H1 (cell line): Measurements from ENCODE around the gene GABRD.

Experiments used
- CEBPB ChIP-seq: IDR thresholded peaks from 2 replicates; pipeline ENCODE4 v1.6.1; 2012; ENCODE audit warnings: low read depth, low read length
- EP300 ChIP-seq, 2 experiments: IDR thresholded peaks; 1 replicate in 1 of 2; 2 replicates in 1 of 2; pipeline ENCODE4 v1.6.1; 2011 to 2012; ENCODE audit warnings: low read depth in 2 of 2, low read length in 2 of 2, mild to moderate bottlenecking in 2 of 2, borderline replicate concordance in 1 of 2, inconsistent platforms in 1 of 2, moderate library complexity in 1 of 2
- GABPA ChIP-seq: IDR thresholded peaks from 2 replicates; pipeline ENCODE4 v1.6.1; 2011; ENCODE audit warnings: mild to moderate bottlenecking, low read length, moderate library complexity, borderline replicate concordance; ENCODE audit not compliant: insufficient read depth
- KDM4A ChIP-seq: IDR thresholded peaks from one replicate; pipeline ENCODE4 v1.7.1; 2012; ENCODE audit warnings: low read depth, mild to moderate bottlenecking, moderate library complexity, low read length, inconsistent platforms; ENCODE audit not compliant: severe bottlenecking
- PHF8 ChIP-seq: fragments of 200-600 bp; sonication (generic); conservative IDR thresholded peaks from 2 replicates; pipeline ENCODE4 v1.7.1; 2012; ENCODE audit warnings: low read depth, mild to moderate bottlenecking, inconsistent platforms, low read length, moderate library complexity
- POLR2A ChIP-seq, 2 experiments: IDR thresholded peaks; 1 replicate in 1 of 2; 2 replicates in 1 of 2; pipeline ENCODE4 v1.6.1; 2011; ENCODE audit warnings: low read depth in 2 of 2, low read length in 2 of 2, mild to moderate bottlenecking in 2 of 2; ENCODE audit errors: control extremely low read depth in 1 of 2
- POLR2AphosphoS5 ChIP-seq: IDR thresholded peaks from 2 replicates; pipeline ENCODE4 v1.6.1; 2011; ENCODE audit warnings: low read depth, low read length
- RFX5 ChIP-seq: IDR thresholded peaks from 2 replicates; pipeline ENCODE4 v1.6.1; 2011; ENCODE audit warnings: low read depth, low read length, improper control_type of control experiment, borderline replicate concordance
- RNF2 ChIP-seq: fragments of 200-900, 300-1000 bp; sonication (generic); IDR thresholded peaks from 2 replicates; pipeline ENCODE4 v1.7.1; 2016; ENCODE audit warnings: borderline replicate concordance, low read depth, mild to moderate bottlenecking, antibody characterized with exemption, low read length; ENCODE audit not compliant: poor library complexity, severe bottlenecking; ENCODE audit errors: missing control alignments
- SIN3A ChIP-seq, 2 experiments: IDR thresholded peaks in 1 of 2; conservative IDR thresholded peaks in 1 of 2; 2 replicates each; pipeline ENCODE4 v1.6.1; 2011 to 2012; ENCODE audit warnings: low read length in 2 of 2, improper control_type of control experiment in 1 of 2, low read depth in 1 of 2, mild to moderate bottlenecking in 1 of 2
- TEAD4 ChIP-seq: IDR thresholded peaks from 2 replicates; pipeline ENCODE4 v1.6.1; 2012; ENCODE audit warnings: low read depth, low read length, inconsistent platforms, mixed read lengths
- YY1 ChIP-seq: IDR thresholded peaks from 2 replicates; pipeline ENCODE4 v1.6.1; 2011; ENCODE audit warnings: low read depth, mild to moderate bottlenecking, low read length
- TF ChIP-seq, protein P1 (sequence below), 3 experiments: IDR thresholded peaks; 1 replicate in 2 of 3; 2 replicates in 1 of 3; pipeline versions ENCODE4 v1.5.1 to v1.6.1; 2011; ENCODE audit warnings: low read length in 3 of 3, mild to moderate bottlenecking in 3 of 3, inconsistent platforms in 2 of 3, low read depth in 1 of 3, moderate library complexity in 1 of 3; ENCODE audit not compliant: insufficient read depth in 1 of 3; ENCODE audit errors: control extremely low read depth in 1 of 3

DNA sequence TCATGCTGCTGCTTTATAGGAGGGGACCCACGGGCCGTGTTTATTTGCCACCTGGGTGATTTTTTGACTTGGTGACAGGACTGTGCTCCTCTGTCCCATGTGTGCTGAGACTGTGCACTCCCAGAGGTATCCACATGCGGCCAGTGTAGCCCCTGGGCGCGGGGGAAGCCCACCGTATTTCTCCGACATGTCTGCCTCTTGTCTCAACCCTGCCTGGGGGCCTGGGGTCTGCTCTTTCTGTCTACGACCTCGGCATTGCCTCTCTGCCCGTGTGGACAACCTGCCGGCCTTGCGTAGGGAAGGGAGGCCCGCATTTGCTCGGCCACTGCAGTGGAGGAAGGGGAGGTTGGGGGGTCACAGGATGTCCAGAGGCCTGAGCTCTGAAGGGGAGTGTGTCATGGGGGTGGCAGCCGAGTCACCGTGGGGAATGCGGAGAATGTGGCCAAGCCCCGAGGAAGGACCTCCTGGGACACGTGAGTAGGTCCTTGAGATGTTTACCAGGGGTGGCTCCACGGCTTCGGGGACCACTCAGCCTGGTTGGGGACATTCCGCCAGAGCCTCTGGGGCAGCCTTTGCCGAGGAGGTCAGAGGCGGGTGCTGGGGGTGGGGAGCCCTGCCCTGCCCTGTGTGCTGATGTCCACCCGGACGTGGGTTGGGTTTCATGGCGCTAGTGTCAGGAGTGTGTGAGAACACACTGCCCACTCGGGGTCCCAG lies 42.1 kb downstream of the GABRD start:
- TF ChIP-seq POLR2AphosphoS5, result no peak
- TF ChIP-seq CEBPB, result no peak
- TF ChIP-seq GABPA, result no peak
- TF ChIP-seq YY1, result no peak
- no peak for TF ChIP-seq POLR2A (IDR thresholded peaks at IDR 0.05; ENCODE audit: control extremely low read depth in 1 of 2, low read depth in 2 of 2, low read length in 2 of 2)
- no peak for TF ChIP-seq RNF2
- no peak for TF ChIP-seq RFX5
- TF ChIP-seq, protein P1, sequence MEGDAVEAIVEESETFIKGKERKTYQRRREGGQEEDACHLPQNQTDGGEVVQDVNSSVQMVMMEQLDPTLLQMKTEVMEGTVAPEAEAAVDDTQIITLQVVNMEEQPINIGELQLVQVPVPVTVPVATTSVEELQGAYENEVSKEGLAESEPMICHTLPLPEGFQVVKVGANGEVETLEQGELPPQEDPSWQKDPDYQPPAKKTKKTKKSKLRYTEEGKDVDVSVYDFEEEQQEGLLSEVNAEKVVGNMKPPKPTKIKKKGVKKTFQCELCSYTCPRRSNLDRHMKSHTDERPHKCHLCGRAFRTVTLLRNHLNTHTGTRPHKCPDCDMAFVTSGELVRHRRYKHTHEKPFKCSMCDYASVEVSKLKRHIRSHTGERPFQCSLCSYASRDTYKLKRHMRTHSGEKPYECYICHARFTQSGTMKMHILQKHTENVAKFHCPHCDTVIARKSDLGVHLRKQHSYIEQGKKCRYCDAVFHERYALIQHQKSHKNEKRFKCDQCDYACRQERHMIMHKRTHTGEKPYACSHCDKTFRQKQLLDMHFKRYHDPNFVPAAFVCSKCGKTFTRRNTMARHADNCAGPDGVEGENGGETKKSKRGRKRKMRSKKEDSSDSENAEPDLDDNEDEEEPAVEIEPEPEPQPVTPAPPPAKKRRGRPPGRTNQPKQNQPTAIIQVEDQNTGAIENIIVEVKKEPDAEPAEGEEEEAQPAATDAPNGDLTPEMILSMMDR (IDR thresholded peaks at IDR 0.05; ENCODE audit: control extremely low read depth in 1 of 3, insufficient read depth in 1 of 3, low read depth in 1 of 3, low read length in 3 of 3), result no peak
- TF ChIP-seq TEAD4, result no peak
- no peak for TF ChIP-seq KDM4A
- no peak for TF ChIP-seq SIN3A (conservative IDR thresholded peaks at IDR 0.05 in 1 of 2, IDR thresholded peaks at IDR 0.05 in 1 of 2; ENCODE audit: low read depth in 1 of 2, low read length in 2 of 2)
- no peak for TF ChIP-seq PHF8
- TF ChIP-seq EP300 (IDR thresholded peaks at IDR 0.05; ENCODE audit: borderline replicate concordance in 1 of 2, low read depth in 2 of 2, low read length in 2 of 2), result no peak
